PC-9 (cell line): Measurements from ENCODE around the gene TWSG1.
"Not testable (repeated sequence)": the region's sequence is repeated elsewhere in the genome, so short reads cannot be mapped to it uniquely, and the experiment has no call there.

ENCODE experiments used
- EZH2 ChIP-seq: fragments of 200-600 bp; sonication (generic); IDR thresholded peaks from 2 replicates; pipeline ENCODE4 v1.8.0; 2017; ENCODE audit warnings: antibody characterized with exemption, low read depth
- TF ChIP-seq, protein P1 (sequence below): fragments of 200-600 bp; sonication (generic); conservative IDR thresholded peaks from 2 replicates; pipeline ENCODE4 v1.6.1; 2017; ENCODE audit warnings: mixed run types, antibody characterized with exemption, mild to moderate bottlenecking, moderate library complexity

DNA sequence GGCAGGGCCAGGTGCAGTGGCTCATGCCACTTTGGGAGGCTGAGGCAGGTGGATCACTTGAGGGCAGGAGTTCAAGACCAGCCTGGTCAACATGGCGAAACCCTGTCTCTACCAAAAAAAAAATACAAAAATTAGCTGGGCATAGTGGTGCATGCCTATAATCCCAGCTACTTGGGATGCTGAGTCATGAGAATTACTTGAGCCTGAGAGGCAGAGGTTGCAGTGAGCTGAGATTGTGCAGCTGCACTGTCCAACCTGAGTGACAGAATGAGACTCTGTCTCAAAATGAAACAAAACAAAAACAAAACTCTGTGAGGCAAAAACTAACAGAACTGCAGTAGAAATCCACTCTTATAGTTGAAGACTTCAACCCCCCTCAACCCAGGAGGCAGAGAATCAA, 38.7 kb downstream of the TWSG1 start:
- not testable (repeated sequence) for TF ChIP-seq EZH2
- TF ChIP-seq, protein P1, sequence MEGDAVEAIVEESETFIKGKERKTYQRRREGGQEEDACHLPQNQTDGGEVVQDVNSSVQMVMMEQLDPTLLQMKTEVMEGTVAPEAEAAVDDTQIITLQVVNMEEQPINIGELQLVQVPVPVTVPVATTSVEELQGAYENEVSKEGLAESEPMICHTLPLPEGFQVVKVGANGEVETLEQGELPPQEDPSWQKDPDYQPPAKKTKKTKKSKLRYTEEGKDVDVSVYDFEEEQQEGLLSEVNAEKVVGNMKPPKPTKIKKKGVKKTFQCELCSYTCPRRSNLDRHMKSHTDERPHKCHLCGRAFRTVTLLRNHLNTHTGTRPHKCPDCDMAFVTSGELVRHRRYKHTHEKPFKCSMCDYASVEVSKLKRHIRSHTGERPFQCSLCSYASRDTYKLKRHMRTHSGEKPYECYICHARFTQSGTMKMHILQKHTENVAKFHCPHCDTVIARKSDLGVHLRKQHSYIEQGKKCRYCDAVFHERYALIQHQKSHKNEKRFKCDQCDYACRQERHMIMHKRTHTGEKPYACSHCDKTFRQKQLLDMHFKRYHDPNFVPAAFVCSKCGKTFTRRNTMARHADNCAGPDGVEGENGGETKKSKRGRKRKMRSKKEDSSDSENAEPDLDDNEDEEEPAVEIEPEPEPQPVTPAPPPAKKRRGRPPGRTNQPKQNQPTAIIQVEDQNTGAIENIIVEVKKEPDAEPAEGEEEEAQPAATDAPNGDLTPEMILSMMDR, result not testable (repeated sequence)
